ENCODE measurements around the gene GYS2. TPM values are rescaled to one million over a fixed set of nuclear protein-coding genes. Genes with fewer than 3 reads are reported as not detected.
A peak's percentile ranks its signal among the peaks of the same experiment; 100 is the strongest.

Gene GYS2
- total and polyA plus RNA-seq, 4 donors = 15.5 to 86.8 (median 34.1) TPM

DNA sequence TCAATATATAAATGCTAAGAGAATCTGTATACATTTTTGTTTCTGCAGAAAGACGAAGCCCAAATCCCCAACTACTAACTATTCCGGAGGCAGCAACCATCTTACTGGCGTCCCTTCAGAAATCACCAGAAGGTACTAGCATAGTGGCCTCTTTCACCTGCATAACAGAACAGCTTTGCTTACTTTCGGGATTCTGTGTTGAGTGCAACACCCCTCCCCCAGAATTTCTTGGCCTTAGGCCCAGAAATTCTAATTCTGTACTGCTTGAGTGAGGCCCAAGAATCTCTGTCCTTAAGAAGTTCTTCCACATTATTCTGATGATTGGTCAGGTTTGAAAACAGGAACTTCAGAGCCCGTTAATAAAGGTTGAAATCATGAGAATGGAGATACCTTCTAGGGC, 75.7 kb downstream of the GYS2 start:
- H3K27me3 ChIP-seq (ENCODE audit: control insufficient read depth in 4 of 4, insufficient read depth in 4 of 4, low read length in 3 of 4) = no peaks in the 10 kb centered on the region
- H3K4me1 ChIP-seq (ENCODE audit: control insufficient read depth in 4 of 4, insufficient read depth in 4 of 4, low read length in 3 of 4) = peaks cover 0 to 22% (median 17%) of the 10 kb centered on the region in 4 donors
- H3K36me3 ChIP-seq (ENCODE audit: control insufficient read depth in 4 of 4, insufficient read depth in 3 of 4, low read depth in 1 of 4, low read length in 3 of 4) = peaks cover 2 to 21% (median 8%) of the 10 kb centered on the region in 4 donors
- H3K9ac ChIP-seq (ENCODE audit: low read depth in 1 of 2, low read length in 2 of 2) = no peak overlapping the region
- peaks cover 0 to 3% (median 0%) of the 10 kb centered on the region in 4 donors for H3K9me3 ChIP-seq (ENCODE audit: control insufficient read depth in 4 of 4, low read length in 3 of 4)
- WGBS = 79% methylated on average over 5 of the region's 5 CpGs
- no peak for DNase-seq (ENCODE audit: low spot score)
- TF ChIP-seq RAD21 (IDR thresholded peaks at IDR 0.05) (no peak), RXRA (IDR thresholded peaks at IDR 0.05) (no peak), EGR1 (IDR thresholded peaks at IDR 0.05; ENCODE audit: low read depth in 2 of 2) (no peak), TAF1 (conservative IDR thresholded peaks at IDR 0.05) (no peak)
- TF ChIP-seq, protein P1, sequence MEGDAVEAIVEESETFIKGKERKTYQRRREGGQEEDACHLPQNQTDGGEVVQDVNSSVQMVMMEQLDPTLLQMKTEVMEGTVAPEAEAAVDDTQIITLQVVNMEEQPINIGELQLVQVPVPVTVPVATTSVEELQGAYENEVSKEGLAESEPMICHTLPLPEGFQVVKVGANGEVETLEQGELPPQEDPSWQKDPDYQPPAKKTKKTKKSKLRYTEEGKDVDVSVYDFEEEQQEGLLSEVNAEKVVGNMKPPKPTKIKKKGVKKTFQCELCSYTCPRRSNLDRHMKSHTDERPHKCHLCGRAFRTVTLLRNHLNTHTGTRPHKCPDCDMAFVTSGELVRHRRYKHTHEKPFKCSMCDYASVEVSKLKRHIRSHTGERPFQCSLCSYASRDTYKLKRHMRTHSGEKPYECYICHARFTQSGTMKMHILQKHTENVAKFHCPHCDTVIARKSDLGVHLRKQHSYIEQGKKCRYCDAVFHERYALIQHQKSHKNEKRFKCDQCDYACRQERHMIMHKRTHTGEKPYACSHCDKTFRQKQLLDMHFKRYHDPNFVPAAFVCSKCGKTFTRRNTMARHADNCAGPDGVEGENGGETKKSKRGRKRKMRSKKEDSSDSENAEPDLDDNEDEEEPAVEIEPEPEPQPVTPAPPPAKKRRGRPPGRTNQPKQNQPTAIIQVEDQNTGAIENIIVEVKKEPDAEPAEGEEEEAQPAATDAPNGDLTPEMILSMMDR (IDR thresholded peaks at IDR 0.05; ENCODE audit: low read depth, low read length, missing input control) = no peak
- H3K4me3 ChIP-seq (ENCODE audit: low read depth in 1 of 3, low read length in 3 of 3) = no peak overlapping the region
- H3K27ac ChIP-seq (ENCODE audit: low read depth in 1 of 2, low read length in 2 of 2) = no peak overlapping the region

DNA sequence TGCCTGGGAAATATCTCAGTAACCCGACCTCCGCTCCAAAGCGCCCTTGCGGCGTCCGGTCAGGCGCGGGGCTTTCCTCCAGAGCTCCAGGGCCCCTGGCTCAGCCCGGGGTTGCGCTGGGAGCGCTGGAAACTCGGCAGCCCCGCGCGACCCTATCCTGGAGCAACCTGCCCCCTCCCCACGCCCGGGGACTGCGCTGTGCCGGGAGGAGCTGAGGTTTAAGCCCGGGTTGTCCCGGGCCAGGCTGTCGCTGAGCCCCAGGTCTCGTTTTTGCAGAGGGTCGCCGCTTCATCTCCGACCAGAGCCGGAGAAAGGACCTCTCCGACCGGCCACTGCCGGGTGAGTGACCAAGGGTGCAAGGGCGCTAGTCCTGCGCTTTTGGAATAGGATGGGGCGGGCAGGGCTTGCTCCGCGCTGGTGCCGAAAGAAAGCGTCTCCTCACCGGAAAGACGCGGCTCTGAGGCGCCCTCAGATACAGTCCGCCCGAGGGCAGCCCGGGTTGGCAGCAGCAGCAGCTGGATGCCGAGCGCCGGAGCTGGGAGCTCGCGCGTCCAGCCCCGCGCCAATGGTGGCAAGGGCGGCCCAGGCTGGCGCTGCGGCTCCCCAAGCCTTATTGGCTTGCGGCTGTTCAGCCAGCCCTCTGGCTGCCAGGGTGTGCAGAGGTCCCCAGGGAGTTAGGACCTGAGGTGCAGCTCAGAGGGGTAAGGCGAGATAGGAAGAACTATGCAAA, 77.0 kb downstream of the GYS2 start:
- H3K27ac ChIP-seq (ENCODE audit: low read depth in 1 of 2, low read length in 2 of 2) = peak overlapping the region in 1 of 2 donors; percentile 25
- H3K27me3 ChIP-seq (ENCODE audit: control insufficient read depth in 4 of 4, insufficient read depth in 4 of 4, low read length in 3 of 4) = no peaks in the 10 kb centered on the region
- H3K9ac ChIP-seq (ENCODE audit: low read depth in 1 of 2, low read length in 2 of 2) = no peak overlapping the region
- peaks cover 0 to 3% (median 0%) of the 10 kb centered on the region in 4 donors for H3K9me3 ChIP-seq (ENCODE audit: control insufficient read depth in 4 of 4, low read length in 3 of 4)
- no peak for TF ChIP-seq HNF4A (conservative IDR thresholded peaks at IDR 0.05)
- peak; percentile 29 to 33 for TF ChIP-seq RAD21 (IDR thresholded peaks at IDR 0.05)
- peak in 1 of 2 donors; percentile 36 for TF ChIP-seq RXRA (IDR thresholded peaks at IDR 0.05)
- TF ChIP-seq, protein P2, sequence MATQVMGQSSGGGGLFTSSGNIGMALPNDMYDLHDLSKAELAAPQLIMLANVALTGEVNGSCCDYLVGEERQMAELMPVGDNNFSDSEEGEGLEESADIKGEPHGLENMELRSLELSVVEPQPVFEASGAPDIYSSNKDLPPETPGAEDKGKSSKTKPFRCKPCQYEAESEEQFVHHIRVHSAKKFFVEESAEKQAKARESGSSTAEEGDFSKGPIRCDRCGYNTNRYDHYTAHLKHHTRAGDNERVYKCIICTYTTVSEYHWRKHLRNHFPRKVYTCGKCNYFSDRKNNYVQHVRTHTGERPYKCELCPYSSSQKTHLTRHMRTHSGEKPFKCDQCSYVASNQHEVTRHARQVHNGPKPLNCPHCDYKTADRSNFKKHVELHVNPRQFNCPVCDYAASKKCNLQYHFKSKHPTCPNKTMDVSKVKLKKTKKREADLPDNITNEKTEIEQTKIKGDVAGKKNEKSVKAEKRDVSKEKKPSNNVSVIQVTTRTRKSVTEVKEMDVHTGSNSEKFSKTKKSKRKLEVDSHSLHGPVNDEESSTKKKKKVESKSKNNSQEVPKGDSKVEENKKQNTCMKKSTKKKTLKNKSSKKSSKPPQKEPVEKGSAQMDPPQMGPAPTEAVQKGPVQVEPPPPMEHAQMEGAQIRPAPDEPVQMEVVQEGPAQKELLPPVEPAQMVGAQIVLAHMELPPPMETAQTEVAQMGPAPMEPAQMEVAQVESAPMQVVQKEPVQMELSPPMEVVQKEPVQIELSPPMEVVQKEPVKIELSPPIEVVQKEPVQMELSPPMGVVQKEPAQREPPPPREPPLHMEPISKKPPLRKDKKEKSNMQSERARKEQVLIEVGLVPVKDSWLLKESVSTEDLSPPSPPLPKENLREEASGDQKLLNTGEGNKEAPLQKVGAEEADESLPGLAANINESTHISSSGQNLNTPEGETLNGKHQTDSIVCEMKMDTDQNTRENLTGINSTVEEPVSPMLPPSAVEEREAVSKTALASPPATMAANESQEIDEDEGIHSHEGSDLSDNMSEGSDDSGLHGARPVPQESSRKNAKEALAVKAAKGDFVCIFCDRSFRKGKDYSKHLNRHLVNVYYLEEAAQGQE (IDR thresholded peaks at IDR 0.05) = peak; percentile 28
- TF ChIP-seq, protein P1 (IDR thresholded peaks at IDR 0.05; ENCODE audit: low read depth, low read length, missing input control) = peak; percentile 20
- TF ChIP-seq GABPA (IDR thresholded peaks at IDR 0.05 in 1 of 2, conservative IDR thresholded peaks at IDR 0.05 in 1 of 2) = no peak
- peak; percentile 86 for TF ChIP-seq YY1 (IDR thresholded peaks at IDR 0.05)
- DNase-seq (ENCODE audit: low spot score) = peak; percentile 36
- 1% methylated on average over 57 of the region's 57 CpGs for WGBS
- peaks cover 0 to 11% (median 3%) of the 10 kb centered on the region in 4 donors for H3K36me3 ChIP-seq (ENCODE audit: control insufficient read depth in 4 of 4, insufficient read depth in 3 of 4, low read depth in 1 of 4, low read length in 3 of 4)
- H3K4me1 ChIP-seq (ENCODE audit: control insufficient read depth in 4 of 4, insufficient read depth in 4 of 4, low read length in 3 of 4) = peaks cover 0 to 22% (median 17%) of the 10 kb centered on the region in 4 donors
- peak overlapping the region; percentile 47 to 90 (median 66) for H3K4me3 ChIP-seq (ENCODE audit: low read depth in 1 of 3, low read length in 3 of 3)

Measured in liver (tissue), 9 donors.